Measurements from ENCODE around the gene DEAF1.
A peak's percentile ranks its signal among the peaks of the same experiment; 100 is the strongest.
"Not testable (repeated sequence)": the region's sequence is repeated elsewhere in the genome, so short reads cannot be mapped to it uniquely, and the experiment has no call there.

DEAF1 gene, protein sequence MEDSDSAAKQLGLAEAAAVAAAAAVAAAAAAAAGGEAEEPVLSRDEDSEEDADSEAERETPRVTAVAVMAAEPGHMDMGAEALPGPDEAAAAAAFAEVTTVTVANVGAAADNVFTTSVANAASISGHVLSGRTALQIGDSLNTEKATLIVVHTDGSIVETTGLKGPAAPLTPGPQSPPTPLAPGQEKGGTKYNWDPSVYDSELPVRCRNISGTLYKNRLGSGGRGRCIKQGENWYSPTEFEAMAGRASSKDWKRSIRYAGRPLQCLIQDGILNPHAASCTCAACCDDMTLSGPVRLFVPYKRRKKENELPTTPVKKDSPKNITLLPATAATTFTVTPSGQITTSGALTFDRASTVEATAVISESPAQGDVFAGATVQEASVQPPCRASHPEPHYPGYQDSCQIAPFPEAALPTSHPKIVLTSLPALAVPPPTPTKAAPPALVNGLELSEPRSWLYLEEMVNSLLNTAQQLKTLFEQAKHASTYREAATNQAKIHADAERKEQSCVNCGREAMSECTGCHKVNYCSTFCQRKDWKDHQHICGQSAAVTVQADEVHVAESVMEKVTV

DNA sequence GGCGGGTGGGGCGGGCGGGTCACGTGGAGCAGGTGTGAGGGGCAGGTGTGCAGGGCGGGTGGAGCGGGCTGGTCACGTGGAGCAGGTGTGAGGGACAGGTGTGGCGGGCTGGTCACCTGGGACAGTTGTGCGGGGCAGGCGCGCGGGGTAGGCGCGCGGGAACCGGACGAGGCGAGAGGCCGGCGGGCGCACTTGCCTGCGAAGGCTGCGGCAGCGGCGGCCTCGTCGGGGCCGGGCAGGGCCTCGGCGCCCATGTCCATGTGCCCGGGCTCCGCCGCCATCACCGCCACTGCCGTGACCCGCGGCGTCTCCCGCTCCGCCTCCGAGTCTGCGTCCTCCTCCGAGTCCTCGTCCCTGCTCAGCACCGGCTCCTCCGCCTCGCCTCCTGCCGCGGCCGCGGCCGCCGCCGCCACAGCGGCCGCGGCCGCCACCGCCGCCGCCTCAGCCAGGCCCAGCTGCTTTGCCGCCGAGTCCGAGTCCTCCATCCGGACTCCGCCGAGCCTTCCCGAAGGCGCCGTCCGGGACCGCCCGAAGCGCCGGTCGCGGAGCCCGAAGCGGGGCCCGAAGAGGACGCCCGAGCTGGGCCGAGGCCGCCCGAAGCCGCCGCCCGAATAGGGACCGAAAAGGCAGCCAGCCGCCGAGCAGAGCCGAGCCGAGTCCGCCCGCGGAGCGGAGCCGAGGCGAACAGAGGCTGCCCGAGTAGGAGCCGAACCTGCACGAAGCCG, at the start of gene DEAF1:
Gene DEAF1, minus strand, starts transcription at position 660 of the 725 bp plus-strand sequence. Its CDS starts 175 bp downstream, at position 485.
- Mint-ChIP-seq H3K27me3 (no peaks in the 10 kb centered on the region), H3K9me3 (no peaks in the 10 kb centered on the region), H3K4me1 (peaks cover 39 to 62% of the 10 kb centered on the region in 2 donors), H3K27ac (peak within 1 kb of the TSS; percentile 99), H3K4me3 (peak within 1 kb of the TSS; percentile 88 to 95), H3K36me3 (peaks cover 18 to 23% of the 10 kb centered on the region in 2 donors)
- peak; percentile 100 for DNase-seq
- ATAC-seq (replicated peaks): peak; percentile 77 to 83

DNA sequence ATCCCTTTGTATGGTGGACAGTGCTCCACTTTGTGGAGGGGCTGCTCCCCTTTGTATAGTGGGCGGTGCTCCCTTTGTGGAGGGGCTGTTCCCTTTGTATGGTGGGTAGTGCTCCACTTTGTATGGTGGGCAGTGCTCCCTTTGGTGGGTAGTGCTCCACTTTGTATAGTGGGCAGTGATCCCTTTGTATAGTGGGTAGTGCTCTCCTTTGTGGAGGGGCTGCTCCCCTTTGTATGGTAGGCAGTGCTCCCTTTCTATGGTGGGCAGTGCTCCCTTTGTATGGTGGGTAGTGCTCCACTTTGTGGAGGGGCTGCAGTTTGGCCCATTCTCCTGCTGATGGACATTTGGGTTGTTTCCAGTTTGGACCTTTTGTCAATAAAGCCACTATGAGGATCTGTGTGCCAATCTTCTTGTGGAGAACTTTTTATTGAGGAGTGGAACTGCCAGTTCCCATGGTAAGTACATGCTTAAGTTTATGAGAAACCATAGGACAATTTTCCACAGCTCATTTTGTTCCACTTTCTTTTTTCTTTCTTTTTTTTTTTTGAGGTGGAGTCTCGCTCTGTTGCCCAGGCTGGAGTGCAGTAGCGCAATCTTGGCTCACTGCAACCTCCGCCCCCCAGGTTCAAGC, 47.7 kb upstream of the DEAF1 start:
- no peak overlapping the region for H3K4me3 Mint-ChIP-seq
- ATAC-seq (replicated peaks) (no peak), DNase-seq (no peak)
- H3K4me1 Mint-ChIP-seq: peaks cover 7 to 13% of the 10 kb centered on the region in 2 donors
- no peak overlapping the region for H3K27ac Mint-ChIP-seq
- H3K27me3 Mint-ChIP-seq: peaks cover 4 to 10% of the 10 kb centered on the region in 2 donors
- no peaks in the 10 kb centered on the region for H3K36me3 Mint-ChIP-seq
- no peaks in the 10 kb centered on the region for H3K9me3 Mint-ChIP-seq

DNA sequence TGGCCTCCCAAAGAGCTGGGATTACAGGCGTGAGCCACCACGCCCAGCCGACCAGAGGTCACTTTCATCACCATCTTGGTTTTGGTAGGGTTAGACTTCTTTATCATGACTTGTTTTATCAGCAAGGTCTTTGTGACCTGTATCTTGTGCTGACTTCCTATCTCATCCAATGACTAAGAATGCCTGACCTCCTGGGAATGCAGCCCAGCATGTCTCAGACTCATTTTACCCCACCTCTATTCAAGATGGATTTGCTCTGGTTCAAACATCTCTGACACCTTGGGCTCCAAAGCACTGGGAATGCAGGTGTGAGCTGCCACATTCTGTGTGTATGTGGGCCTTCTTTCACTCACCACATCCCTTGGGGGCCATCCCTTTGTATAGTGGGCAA, 47.1 kb upstream of the DEAF1 start:
- no peak for ATAC-seq (replicated peaks)
- H3K4me3 Mint-ChIP-seq: no peak overlapping the region
- H3K9me3 Mint-ChIP-seq: no peaks in the 10 kb centered on the region
- no peaks in the 10 kb centered on the region for H3K36me3 Mint-ChIP-seq
- no peak overlapping the region for H3K27ac Mint-ChIP-seq
- peaks cover 12 to 19% of the 10 kb centered on the region in 2 donors for H3K4me1 Mint-ChIP-seq
- DNase-seq: no peak
- peaks cover 4 to 16% of the 10 kb centered on the region in 2 donors for H3K27me3 Mint-ChIP-seq

DNA sequence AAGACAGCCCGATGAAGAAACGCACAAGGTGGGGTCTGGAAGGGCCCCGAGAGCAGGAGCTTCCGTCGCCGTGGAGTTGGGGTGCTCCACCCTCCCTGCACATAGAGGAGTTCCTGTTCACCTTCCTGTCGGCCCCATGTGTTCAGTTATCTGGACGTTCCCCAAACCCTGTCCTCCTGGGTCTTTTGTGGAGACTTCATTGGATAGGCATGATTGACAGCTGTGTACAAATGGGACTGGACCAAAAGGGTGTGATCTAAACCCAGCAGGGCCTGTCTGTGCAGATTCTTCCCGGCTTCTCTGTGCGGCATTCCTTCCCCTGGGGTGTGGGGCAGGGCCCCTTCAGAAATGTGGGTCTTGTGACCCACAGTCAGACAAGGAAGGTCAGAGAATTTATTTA, 42.9 kb upstream of the DEAF1 start:
- peaks cover 13 to 18% of the 10 kb centered on the region in 2 donors for H3K4me1 Mint-ChIP-seq
- H3K27ac Mint-ChIP-seq, H3K36me3 Mint-ChIP-seq, H3K9me3 Mint-ChIP-seq, DNase-seq: not testable (repeated sequence)
- H3K27me3 Mint-ChIP-seq: peaks cover 8 to 31% of the 10 kb centered on the region in 2 donors
- peak overlapping the region; percentile 46 to 47 for H3K4me3 Mint-ChIP-seq
- peak in 1 of 2 donors; percentile 31 for ATAC-seq (replicated peaks)

DNA sequence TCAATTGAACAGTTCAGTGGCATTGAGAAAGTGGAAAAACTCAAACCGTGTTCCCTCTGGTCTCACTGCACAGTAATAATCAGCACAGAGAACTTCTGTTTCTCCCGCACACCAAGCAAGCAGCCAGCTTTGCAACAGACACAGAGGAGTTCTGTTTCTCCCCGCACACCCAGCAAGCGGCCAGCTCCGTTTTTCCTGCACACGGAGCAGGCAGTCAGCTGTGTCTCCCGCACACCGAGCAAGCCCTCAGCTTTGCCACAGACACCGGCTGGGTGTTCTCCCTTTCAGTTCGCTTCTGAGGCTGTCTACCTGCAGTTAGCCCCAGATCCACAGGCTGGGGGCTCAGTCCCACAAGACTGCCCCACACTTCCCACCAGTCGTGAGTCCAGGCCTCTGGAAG, 42.3 kb upstream of the DEAF1 start:
- peak overlapping the region; percentile 2 to 47 for H3K4me3 Mint-ChIP-seq
- H3K27me3 Mint-ChIP-seq: peaks cover 8 to 36% of the 10 kb centered on the region in 2 donors
- DNase-seq: no peak
- no peaks in the 10 kb centered on the region for H3K9me3 Mint-ChIP-seq
- H3K36me3 Mint-ChIP-seq: no peaks in the 10 kb centered on the region
- no peak overlapping the region for H3K27ac Mint-ChIP-seq
- peaks cover 13 to 18% of the 10 kb centered on the region in 2 donors for H3K4me1 Mint-ChIP-seq
- peak; percentile 56 to 62 for ATAC-seq (replicated peaks)

DNA sequence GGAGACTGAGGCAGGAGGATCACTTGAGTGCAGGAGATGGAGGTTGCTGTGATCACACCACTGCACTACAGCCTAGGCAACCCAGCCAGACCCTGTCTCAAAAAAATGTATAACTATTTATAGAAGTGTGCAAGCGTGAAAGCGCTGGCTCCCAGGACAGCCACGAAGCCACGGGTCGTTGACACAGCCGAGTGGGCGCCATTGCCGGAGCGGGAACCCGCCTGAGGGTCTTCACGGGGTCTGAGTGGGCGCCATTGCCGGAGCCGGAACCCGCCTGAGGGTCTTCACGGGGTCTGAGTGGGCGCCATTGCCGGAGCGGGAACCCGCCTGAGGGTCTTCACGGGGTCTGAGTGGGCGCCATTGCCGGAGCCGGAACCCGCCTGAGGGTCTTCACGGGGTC, 39.5 kb upstream of the DEAF1 start:
- ATAC-seq (replicated peaks); H3K36me3 Mint-ChIP-seq; H3K27ac Mint-ChIP-seq; H3K4me3 Mint-ChIP-seq; H3K9me3 Mint-ChIP-seq; DNase-seq: not testable (repeated sequence)
- Mint-ChIP-seq H3K27me3 (peaks cover 11 to 40% of the 10 kb centered on the region in 2 donors), H3K4me1 (peaks cover 13 to 18% of the 10 kb centered on the region in 2 donors)

DNA sequence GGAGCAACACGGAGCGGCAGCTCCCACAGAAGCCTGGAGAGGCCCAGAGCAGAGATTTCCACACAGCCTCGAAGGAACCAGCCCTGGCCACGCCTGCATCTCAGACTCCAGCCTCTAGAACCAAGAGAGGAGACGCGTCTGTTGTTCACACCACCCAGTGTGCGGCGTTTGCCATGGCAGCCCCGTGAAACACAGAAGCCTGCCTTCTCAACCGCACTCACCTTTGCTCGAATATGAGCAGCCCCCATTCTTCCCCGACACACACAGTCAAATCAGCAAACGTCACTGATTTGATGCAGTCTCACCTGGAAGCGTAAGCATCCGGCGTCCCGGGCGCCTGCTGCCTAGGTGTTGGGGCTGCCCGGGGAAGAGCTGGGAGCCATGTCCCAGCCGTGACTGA, 38.0 kb upstream of the DEAF1 start:
- peaks cover 7 to 35% of the 10 kb centered on the region in 2 donors for H3K27me3 Mint-ChIP-seq
- no peak overlapping the region for H3K27ac Mint-ChIP-seq
- DNase-seq (no peak), ATAC-seq (replicated peaks) (no peak)
- no peaks in the 10 kb centered on the region for H3K36me3 Mint-ChIP-seq
- H3K4me3 Mint-ChIP-seq: no peak overlapping the region
- no peaks in the 10 kb centered on the region for H3K9me3 Mint-ChIP-seq
- H3K4me1 Mint-ChIP-seq: peaks cover 12 to 15% of the 10 kb centered on the region in 2 donors

DNA sequence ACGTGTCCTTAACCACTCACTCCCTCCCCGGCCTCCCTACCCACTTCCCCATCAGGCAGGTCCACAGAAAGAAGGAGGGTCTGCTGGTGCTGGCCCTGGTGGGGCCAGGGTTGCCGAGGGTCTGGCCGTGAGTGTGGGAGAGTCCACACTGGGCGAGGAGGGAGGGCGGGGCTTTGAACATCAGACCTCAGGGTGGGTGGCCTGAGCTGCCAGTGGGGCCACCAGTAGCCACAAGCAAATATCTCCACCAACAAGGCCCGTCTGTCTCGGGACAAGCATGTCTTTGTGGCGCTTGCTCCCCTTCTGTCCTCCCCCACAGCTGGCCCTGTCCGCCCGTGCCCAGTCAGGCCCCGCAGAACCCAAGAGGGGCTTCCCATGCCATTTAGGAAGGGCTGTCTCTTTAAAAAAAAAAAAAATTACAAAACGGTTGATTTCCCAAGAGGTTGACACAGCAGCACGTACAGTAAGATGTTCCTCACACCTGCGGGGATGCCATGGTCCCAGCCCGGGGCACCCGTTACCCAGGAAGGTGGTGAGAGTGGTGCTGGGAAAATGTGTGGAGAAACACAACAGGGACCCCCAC, 34.6 kb upstream of the DEAF1 start:
- H3K4me3 Mint-ChIP-seq: no peak overlapping the region
- H3K36me3 Mint-ChIP-seq: no peaks in the 10 kb centered on the region
- ATAC-seq (replicated peaks) (no peak), DNase-seq (no peak)
- peaks cover 3 to 24% of the 10 kb centered on the region in 2 donors for H3K27me3 Mint-ChIP-seq
- H3K27ac Mint-ChIP-seq: no peak overlapping the region
- H3K9me3 Mint-ChIP-seq: no peaks in the 10 kb centered on the region
- H3K4me1 Mint-ChIP-seq: peaks cover 7 to 15% of the 10 kb centered on the region in 2 donors

DNA sequence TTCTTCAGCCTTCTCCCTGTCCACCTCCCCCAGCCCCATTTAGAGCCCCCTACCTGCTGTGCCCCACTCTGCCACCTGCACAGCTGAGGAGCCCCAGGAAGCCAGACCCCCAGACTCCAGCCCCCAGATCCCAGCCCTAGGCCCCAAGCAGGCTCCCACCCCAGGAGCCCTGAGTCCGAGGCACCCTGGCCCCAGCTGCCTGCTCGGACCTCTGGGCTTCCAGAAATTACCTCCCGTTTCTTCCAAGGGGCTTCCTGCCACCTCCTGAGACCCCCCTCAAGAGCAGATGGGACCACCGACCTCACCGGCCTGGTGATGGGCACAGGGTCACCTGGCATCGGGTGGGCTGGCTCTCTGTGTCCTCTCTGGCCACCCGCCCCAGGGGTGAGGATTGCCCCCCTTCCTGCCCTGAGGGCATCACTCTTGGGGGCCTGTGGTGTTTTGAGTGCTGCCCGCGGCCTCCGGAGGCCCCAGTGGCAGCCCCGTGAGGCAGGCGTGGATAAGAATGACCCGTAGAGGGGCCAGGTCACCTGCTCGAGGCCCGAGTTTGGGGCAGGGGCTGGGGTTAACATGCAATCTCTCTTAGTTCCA, 34.0 kb upstream of the DEAF1 start:
- peaks cover 7 to 15% of the 10 kb centered on the region in 2 donors for H3K4me1 Mint-ChIP-seq
- H3K27me3 Mint-ChIP-seq: peaks cover 3 to 24% of the 10 kb centered on the region in 2 donors
- no peaks in the 10 kb centered on the region for H3K9me3 Mint-ChIP-seq
- no peak for ATAC-seq (replicated peaks)
- no peaks in the 10 kb centered on the region for H3K36me3 Mint-ChIP-seq
- no peak overlapping the region for H3K4me3 Mint-ChIP-seq
- no peak overlapping the region for H3K27ac Mint-ChIP-seq
- DNase-seq: no peak

DNA sequence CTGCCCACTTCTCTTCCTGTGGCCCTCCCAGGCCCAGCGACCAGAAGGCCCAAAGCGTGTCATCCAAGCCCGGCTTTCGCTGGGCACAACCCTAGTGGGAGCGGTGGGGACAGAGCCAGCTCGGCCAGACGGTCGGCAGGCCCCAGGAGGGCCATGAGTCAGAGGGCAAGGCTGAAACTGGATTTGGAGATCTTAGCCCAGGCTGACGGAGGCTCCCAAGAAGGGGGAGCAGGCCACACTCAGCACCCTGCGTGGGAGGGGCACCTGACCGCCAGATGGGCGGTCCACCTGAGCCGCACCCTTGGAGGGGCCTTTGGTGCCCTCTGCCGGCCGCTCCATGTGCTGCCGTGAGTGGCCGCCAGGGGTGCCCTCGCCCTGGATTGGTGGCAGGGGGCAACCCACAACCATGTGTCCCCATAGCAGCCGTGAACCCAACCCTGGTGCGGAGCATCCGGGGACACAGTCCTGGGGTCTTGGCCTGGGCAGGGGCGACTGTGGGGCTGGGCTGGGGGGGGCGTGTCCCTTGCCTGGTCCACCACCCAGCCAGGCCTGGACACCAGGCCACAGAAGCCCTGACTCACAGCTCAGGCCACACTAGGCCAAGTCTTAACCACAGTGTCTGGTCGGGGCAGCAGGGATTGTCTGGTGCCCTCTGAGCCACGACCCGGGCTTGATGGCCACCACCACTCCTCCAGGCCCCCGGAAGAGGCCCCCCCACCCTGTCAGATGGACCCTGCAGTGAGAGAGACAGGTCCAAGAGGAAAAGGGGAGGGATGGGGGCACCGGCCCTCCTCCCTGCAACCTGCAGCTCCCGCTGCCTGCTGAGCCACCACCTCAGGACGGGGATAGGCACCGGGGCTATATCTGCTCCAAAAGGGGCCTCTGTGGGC, 33.1 kb upstream of the DEAF1 start:
- Mint-ChIP-seq H3K4me3 (no peak overlapping the region), H3K27ac (no peak overlapping the region), H3K4me1 (peaks cover 8 to 18% of the 10 kb centered on the region in 2 donors), H3K9me3 (no peaks in the 10 kb centered on the region), H3K27me3 (peaks cover 3 to 21% of the 10 kb centered on the region in 2 donors), H3K36me3 (no peaks in the 10 kb centered on the region)
- peak; percentile 82 to 83 for ATAC-seq (replicated peaks)
- DNase-seq: peak; percentile 73

DNA sequence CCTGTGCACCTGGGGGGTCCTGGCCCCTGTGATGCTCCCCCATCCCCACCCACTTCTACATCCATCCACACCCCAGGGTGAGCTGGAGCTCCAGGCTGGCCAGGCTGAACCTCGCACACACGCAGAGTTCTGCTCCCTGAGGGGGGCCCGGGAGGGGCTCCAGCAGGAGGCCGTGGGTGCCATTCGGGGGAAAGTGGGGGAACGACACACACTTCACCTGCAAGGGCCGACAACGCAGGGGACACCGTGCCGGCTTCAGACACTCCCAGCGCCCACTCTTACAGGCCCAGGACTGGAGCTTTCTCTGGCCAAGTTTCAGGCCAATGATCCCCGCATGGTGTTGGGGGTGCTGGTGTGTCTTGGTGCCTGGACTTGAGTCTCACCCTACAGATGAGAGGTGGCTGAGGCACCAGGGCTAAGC, 32.3 kb upstream of the DEAF1 start:
- peaks cover 10 to 23% of the 10 kb centered on the region in 2 donors for H3K4me1 Mint-ChIP-seq
- no peaks in the 10 kb centered on the region for H3K36me3 Mint-ChIP-seq
- H3K27me3 Mint-ChIP-seq: peaks cover 3 to 16% of the 10 kb centered on the region in 2 donors
- H3K27ac Mint-ChIP-seq: no peak overlapping the region
- no peaks in the 10 kb centered on the region for H3K9me3 Mint-ChIP-seq
- DNase-seq (no peak), ATAC-seq (replicated peaks) (no peak)
- H3K4me3 Mint-ChIP-seq: no peak overlapping the region

DNA sequence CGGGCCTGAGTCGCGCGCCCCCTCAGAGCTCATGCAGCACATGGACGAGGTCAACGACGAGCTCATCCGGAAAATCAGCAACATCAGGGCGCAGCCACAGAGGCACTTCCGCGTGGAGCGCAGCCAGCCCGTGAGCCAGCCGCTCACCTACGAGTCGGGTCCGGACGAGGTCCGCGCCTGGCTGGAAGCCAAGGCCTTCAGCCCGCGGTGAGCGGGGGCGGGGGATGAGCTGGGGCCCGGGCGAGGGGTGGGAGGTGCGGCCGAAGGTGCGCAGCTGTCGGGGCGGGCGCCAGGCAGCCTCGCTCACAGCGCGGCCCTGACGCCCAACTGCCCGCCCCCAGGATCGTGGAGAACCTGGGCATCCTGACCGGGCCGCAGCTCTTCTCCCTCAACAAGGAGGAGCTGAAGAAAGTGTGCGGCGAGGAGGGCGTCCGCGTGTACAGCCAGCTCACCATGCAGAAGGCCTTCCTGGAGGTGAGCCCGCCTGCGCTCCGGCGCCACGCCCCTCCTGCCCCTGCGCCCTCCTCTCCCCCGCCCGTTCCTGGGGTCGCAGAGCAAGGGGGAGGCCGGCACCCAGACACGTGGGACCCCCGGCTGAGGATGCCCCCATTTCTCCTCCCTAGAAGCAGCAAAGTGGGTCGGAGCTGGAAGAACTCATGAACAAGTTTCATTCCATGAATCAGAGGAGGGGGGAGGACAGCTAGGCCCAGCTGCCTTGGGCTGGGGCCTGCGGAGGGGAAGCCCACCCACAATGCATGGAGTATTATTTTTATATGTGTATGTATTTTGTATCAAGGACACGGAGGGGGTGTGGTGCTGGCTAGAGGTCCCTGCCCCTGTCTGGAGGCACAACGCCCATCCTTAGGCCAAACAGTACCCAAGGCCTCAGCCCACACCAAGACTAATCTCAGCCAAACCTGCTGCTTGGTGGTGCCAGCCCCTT, 31.5 kb upstream of the DEAF1 start:
- Mint-ChIP-seq H3K4me3 (peak overlapping the region; percentile 73 to 75), H3K4me1 (peaks cover 13 to 30% of the 10 kb centered on the region in 2 donors), H3K27me3 (peaks cover 3 to 20% of the 10 kb centered on the region in 2 donors), H3K36me3 (no peaks in the 10 kb centered on the region), H3K27ac (peak overlapping the region; percentile 47), H3K9me3 (no peaks in the 10 kb centered on the region)
- peak; percentile 44 for DNase-seq
- peak; percentile 26 to 39 for ATAC-seq (replicated peaks)
